Esophagus muscularis mucosa (tissue), 4 donors: ENCODE data around the gene BTBD9. TPM values are rescaled to one million over a fixed set of nuclear protein-coding genes. Genes with fewer than 3 reads are reported as not detected.

Source experiments
- DNase-seq: peaks from one replicate; pipeline ENCODE4 v3.0.0-alpha.2; 2017; ENCODE audit errors: extremely low spot score
- H3K27ac ChIP-seq, 4 donors: fragments of 200-600 bp; sonication (generic); replicated peaks in 1 of 4; 1 replicate in 3 of 4; 2 replicates in 1 of 4; pipeline ENCODE4 v1.5.1; 2016 to 2019; ENCODE audit warnings: mild to moderate bottlenecking in 1 of 4
- H3K27me3 ChIP-seq, 4 donors: fragments of 200-600 bp; sonication (generic); one replicate each; pipeline versions ENCODE4 v1.5.1 to v1.6.0; 2016 to 2019
- H3K36me3 ChIP-seq, 4 donors: fragments of 200-600 bp; sonication (generic); one replicate each; pipeline ENCODE4 v1.5.1; 2016 to 2019
- H3K4me1 ChIP-seq, 4 donors: fragments of 200-600 bp; sonication (generic); one replicate each; pipeline ENCODE4 v1.5.1; 2016 to 2019
- H3K4me3 ChIP-seq, 4 donors: fragments of 200-600 bp; sonication (generic); 1 replicate in 2 of 4; 2 replicates in 2 of 4; pipeline ENCODE4 v1.5.1; 2016 to 2019; ENCODE audit warnings: mild to moderate bottlenecking in 4 of 4, moderate library complexity in 1 of 4
- H3K9me3 ChIP-seq, 4 donors: fragments of 200-600 bp; sonication (generic); 1 replicate in 3 of 4; 2 replicates in 1 of 4; pipeline ENCODE4 v1.5.1; 2016 to 2019
- CTCF ChIP-seq, 3 experiments: fragments of 200-600 bp in 2 of 3; fragments of 450-650 bp in 1 of 3; sonication (generic) in 2 of 3; IDR thresholded peaks; one replicate each; pipeline ENCODE4 v1.5.1; 2017 to 2019; ENCODE audit warnings: antibody characterized with exemption in 3 of 3, mild to moderate bottlenecking in 2 of 3, moderate library complexity in 1 of 3
- EP300 ChIP-seq: sonication (generic); formaldehyde crosslinking; IDR thresholded peaks from one replicate; pipeline ENCODE4 v1.6.1; 2017; ENCODE audit warnings: antibody characterized with exemption
- POLR2A ChIP-seq: fragments of 450-650 bp; IDR thresholded peaks from one replicate; pipeline ENCODE4 v1.6.1; 2017; ENCODE audit warnings: antibody characterized with exemption, moderate library complexity, mild to moderate bottlenecking, low read depth
- POLR2AphosphoS5 ChIP-seq, 2 donors: sonication (generic); formaldehyde crosslinking; IDR thresholded peaks; one replicate each; pipeline ENCODE4 v1.6.1; 2017; ENCODE audit warnings: antibody characterized with exemption in 2 of 2
- WGBS: methylation state at CpG from one replicate; pipeline ENCODE4 v1.1.5; 2018; 5-methylcytosine and 5-hydroxymethylcytosine counted together
- intact Hi-C: fragments of 100-400 bp; cut with DNase I; formaldehyde crosslinking; loops from one replicate; pipeline ENCODE4 v1.15.1; 2023
- total RNA-seq, 4 donors: library from RNA; depleted of rRNA; stranded (reverse); fragments of >200 nt; gene quantifications; one replicate each; pipeline versions ENCODE4 v1.1.0 to v1.2.1, GENCODE V29; 2016

BTBD9 gene
- total RNA-seq, 4 donors from 2014 or later: 9.4 to 14.1 (median 11.2) TPM

- H3K36me3 ChIP-seq: no peaks in the 10 kb centered on the region
- no peak for DNase-seq
- H3K9me3 ChIP-seq: no peaks in the 10 kb centered on the region
- no peak overlapping the region for H3K27ac ChIP-seq
- 75% methylated on average over 3 of the region's 3 CpGs for WGBS
- H3K4me3 ChIP-seq: no peak overlapping the region
- H3K27me3 ChIP-seq: no peaks in the 10 kb centered on the region
- peaks cover 7 to 11% (median 8%) of the 10 kb centered on the region in 4 donors for H3K4me1 ChIP-seq
- intact Hi-C loops: no loop called here
- TF ChIP-seq EP300: no peak
- TF ChIP-seq POLR2A: no peak
- TF ChIP-seq POLR2AphosphoS5 (IDR thresholded peaks at IDR 0.05): no peak
Measured at GRCh38 chr6:38366234-38366633, 273.5 kb downstream of the BTBD9 start.

GRCh38 chr6:38364775-38365174, 275.0 kb downstream of the BTBD9 start:
- H3K4me3 ChIP-seq: no peak overlapping the region
- no peaks in the 10 kb centered on the region for H3K27me3 ChIP-seq
- no peaks in the 10 kb centered on the region for H3K36me3 ChIP-seq
- WGBS: 96% methylated on average over 2 of the region's 2 CpGs
- H3K9me3 ChIP-seq: no peaks in the 10 kb centered on the region
- intact Hi-C loops: no loop called here
- no peak for TF ChIP-seq EP300
- TF ChIP-seq CTCF (IDR thresholded peaks at IDR 0.05): no peak
- no peak for TF ChIP-seq POLR2A
- no peak for TF ChIP-seq POLR2AphosphoS5 (IDR thresholded peaks at IDR 0.05)
- DNase-seq: no peak
- H3K27ac ChIP-seq: no peak overlapping the region
- H3K4me1 ChIP-seq: peaks cover 0 to 7% (median 0%) of the 10 kb centered on the region in 4 donors

- no peaks in the 10 kb centered on the region for H3K36me3 ChIP-seq
- intact Hi-C loops: no loop called here
- H3K9me3 ChIP-seq: no peaks in the 10 kb centered on the region
- H3K4me3 ChIP-seq: no peak overlapping the region
- H3K27me3 ChIP-seq: no peaks in the 10 kb centered on the region
- no peak for DNase-seq
- TF ChIP-seq POLR2AphosphoS5 (IDR thresholded peaks at IDR 0.05) (no peak), POLR2A (no peak), CTCF (IDR thresholded peaks at IDR 0.05) (no peak), EP300 (no peak)
- H3K4me1 ChIP-seq: peaks cover 0 to 7% (median 0%) of the 10 kb centered on the region in 4 donors
- H3K27ac ChIP-seq: no peak overlapping the region
- WGBS: 68% methylated on average over 3 of the region's 3 CpGs
Measured at GRCh38 chr6:38364127-38364526, 275.6 kb downstream of the BTBD9 start.

GRCh38 chr6:38355519-38355918, 284.2 kb downstream of the BTBD9 start:
- no peaks in the 10 kb centered on the region for H3K36me3 ChIP-seq
- peaks cover 3 to 11% (median 10%) of the 10 kb centered on the region in 4 donors for H3K4me1 ChIP-seq
- no peaks in the 10 kb centered on the region for H3K9me3 ChIP-seq
- no peak for DNase-seq
- WGBS: 85% methylated on average over 4 of the region's 4 CpGs
- H3K27ac ChIP-seq: no peak overlapping the region
- no peaks in the 10 kb centered on the region for H3K27me3 ChIP-seq
- intact Hi-C loops: no loop called here
- TF ChIP-seq POLR2A: no peak
- TF ChIP-seq EP300: no peak
- no peak for TF ChIP-seq POLR2AphosphoS5 (IDR thresholded peaks at IDR 0.05)
- TF ChIP-seq CTCF (IDR thresholded peaks at IDR 0.05): no peak
- no peak overlapping the region for H3K4me3 ChIP-seq

- H3K36me3 ChIP-seq: no peaks in the 10 kb centered on the region
- no peak for DNase-seq
- no peak for TF ChIP-seq EP300
- TF ChIP-seq CTCF (IDR thresholded peaks at IDR 0.05): no peak
- no peak for TF ChIP-seq POLR2AphosphoS5 (IDR thresholded peaks at IDR 0.05)
- TF ChIP-seq POLR2A: no peak
- H3K27me3 ChIP-seq: no peaks in the 10 kb centered on the region
- peaks cover 3 to 17% (median 15%) of the 10 kb centered on the region in 4 donors for H3K4me1 ChIP-seq
- intact Hi-C loops: no loop called here
- no peaks in the 10 kb centered on the region for H3K9me3 ChIP-seq
- H3K27ac ChIP-seq: no peak overlapping the region
- WGBS: 100% methylated on average over 1 of the region's 1 CpG
- no peak overlapping the region for H3K4me3 ChIP-seq
Measured at GRCh38 chr6:38354905-38355304, 284.8 kb downstream of the BTBD9 start.
